Body of pancreas (tissue), 4 donors: ENCODE data around the gene CADM1.

Experiments
- POLR2A ChIP-seq, 3 donors: fragments of 450-650 bp; IDR thresholded peaks; one replicate each; pipeline ENCODE4 v1.6.1; 2016; ENCODE audit warnings: antibody characterized with exemption in 3 of 3, mild to moderate bottlenecking in 2 of 3
- TF ChIP-seq, protein P1 (sequence below), 7 experiments: fragments of 450-650 bp in 4 of 7; fragments of 200-600 bp in 3 of 7; sonication (generic) in 3 of 7; IDR thresholded peaks; one replicate each; pipeline ENCODE4 v1.5.1; 2016 to 2019; ENCODE audit warnings: antibody characterized with exemption in 7 of 7

DNA sequence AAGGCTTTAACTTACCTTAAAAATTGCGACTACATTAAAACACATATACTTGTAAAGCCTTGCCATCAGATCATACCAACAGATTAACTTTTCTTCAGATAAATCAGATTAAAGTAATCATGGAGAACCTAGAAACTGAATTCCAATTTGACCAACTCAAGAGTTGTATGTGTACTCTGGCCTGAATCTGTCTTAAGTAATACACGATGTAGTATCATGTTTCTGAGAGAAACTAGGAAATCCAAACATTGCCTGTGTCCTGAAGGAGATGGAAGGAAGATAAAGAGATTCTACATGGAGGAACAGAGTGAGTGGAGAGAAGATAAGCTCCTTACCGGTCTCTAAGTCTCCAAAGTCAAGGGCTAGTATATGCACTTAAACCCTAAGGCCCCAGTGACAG, 162.1 kb downstream of the CADM1 start:
- TF ChIP-seq POLR2A (IDR thresholded peaks at IDR 0.05): no peak
- TF ChIP-seq, protein P1, sequence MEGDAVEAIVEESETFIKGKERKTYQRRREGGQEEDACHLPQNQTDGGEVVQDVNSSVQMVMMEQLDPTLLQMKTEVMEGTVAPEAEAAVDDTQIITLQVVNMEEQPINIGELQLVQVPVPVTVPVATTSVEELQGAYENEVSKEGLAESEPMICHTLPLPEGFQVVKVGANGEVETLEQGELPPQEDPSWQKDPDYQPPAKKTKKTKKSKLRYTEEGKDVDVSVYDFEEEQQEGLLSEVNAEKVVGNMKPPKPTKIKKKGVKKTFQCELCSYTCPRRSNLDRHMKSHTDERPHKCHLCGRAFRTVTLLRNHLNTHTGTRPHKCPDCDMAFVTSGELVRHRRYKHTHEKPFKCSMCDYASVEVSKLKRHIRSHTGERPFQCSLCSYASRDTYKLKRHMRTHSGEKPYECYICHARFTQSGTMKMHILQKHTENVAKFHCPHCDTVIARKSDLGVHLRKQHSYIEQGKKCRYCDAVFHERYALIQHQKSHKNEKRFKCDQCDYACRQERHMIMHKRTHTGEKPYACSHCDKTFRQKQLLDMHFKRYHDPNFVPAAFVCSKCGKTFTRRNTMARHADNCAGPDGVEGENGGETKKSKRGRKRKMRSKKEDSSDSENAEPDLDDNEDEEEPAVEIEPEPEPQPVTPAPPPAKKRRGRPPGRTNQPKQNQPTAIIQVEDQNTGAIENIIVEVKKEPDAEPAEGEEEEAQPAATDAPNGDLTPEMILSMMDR (IDR thresholded peaks at IDR 0.05): no peak
